ENCODE results near the gene NID1. TPM values are rescaled to one million over a fixed set of nuclear protein-coding genes. Genes with fewer than 3 reads are reported as not detected.

The NID1 gene
- total RNA-seq, 1 experiment from 2014 or later: 11.1 TPM

GRCh38 chr1:235942979-235943575 is 121.8 kb downstream of the NID1 start:
- H3K36me3 ChIP-seq (ENCODE audit: low read depth, low read length): no peaks in the 10 kb centered on the region
- H3K27ac ChIP-seq (ENCODE audit: low read length): peak overlapping the region; percentile 91
- H3K4me1 ChIP-seq (ENCODE audit: insufficient read depth, low read length): peaks cover 24% of the 10 kb centered on the region
- H3K79me2 ChIP-seq (ENCODE audit: low read length): no peaks in the 10 kb centered on the region
- ChIA-PET POLR2A (ENCODE audit: unreplicated experiment) (no interaction called here), CTCF (interaction anchor here (0.5 kb wide), 1 partner anchor 100 kb away, joined by 3 read pairs; no protein-coding TSS in a partner anchor)
- no peaks in the 10 kb centered on the region for H3K27me3 ChIP-seq (ENCODE audit: low read length)
- no peaks in the 10 kb centered on the region for H4K20me1 ChIP-seq (ENCODE audit: low read length)
- H3F3A ChIP-seq (ENCODE audit: low read length, unreplicated experiment): no peaks in the 10 kb centered on the region
- H3K4me3 ChIP-seq (ENCODE audit: low read length): no peak overlapping the region
- H3K9me2 ChIP-seq (replicated peaks; ENCODE audit: low read length): no peaks in the 10 kb centered on the region
- no peak for TF ChIP-seq EZH2 (IDR thresholded peaks at IDR 0.05; ENCODE audit: low read length, unreplicated experiment)
- TF ChIP-seq EZH2phosphoT487 (IDR thresholded peaks at IDR 0.05; ENCODE audit: borderline replicate concordance, low read length): no peak
- TF ChIP-seq CTCF (conservative IDR thresholded peaks at IDR 0.05; ENCODE audit: low read depth, low read length): no peak
- DNase-seq (peak; percentile 56), ATAC-seq (peak; percentile 35)
- no TSS peak for BruUV-seq (replicated peaks)
- H2AFZ ChIP-seq (ENCODE audit: low read length): no peak overlapping the region
- peak overlapping the region; percentile 2; the same call in 1 of the 2 replicates for H3K9ac ChIP-seq (ENCODE audit: low read length)
- intact Hi-C loops (cut with micrococcal nuclease): loop anchor here (1.0 kb wide), 1 partner anchor 26 kb away; no protein-coding TSS in a partner anchor
- H3K9me3 ChIP-seq (ENCODE audit: low read length): no peaks in the 10 kb centered on the region
- peak overlapping the region; percentile 44 for H3K4me2 ChIP-seq (ENCODE audit: low read length)

GRCh38 chr1:235942625-235942934 is 122.3 kb downstream of the NID1 start:
- H3K79me2 ChIP-seq (ENCODE audit: low read length): no peaks in the 10 kb centered on the region
- ChIA-PET POLR2A (ENCODE audit: unreplicated experiment) (no interaction called here), CTCF (no interaction called here)
- no peak for TF ChIP-seq EZH2 (IDR thresholded peaks at IDR 0.05; ENCODE audit: low read length, unreplicated experiment)
- no peaks in the 10 kb centered on the region for H3F3A ChIP-seq (ENCODE audit: low read length, unreplicated experiment)
- H3K9ac ChIP-seq (ENCODE audit: low read length): no peak overlapping the region
- no peak for DNase-seq
- H3K9me2 ChIP-seq (replicated peaks; ENCODE audit: low read length): no peaks in the 10 kb centered on the region
- intact Hi-C loops (cut with micrococcal nuclease): no loop called here
- no peak overlapping the region for H2AFZ ChIP-seq (ENCODE audit: low read length)
- peak overlapping the region; percentile 91 for H3K27ac ChIP-seq (ENCODE audit: low read length)
- H4K20me1 ChIP-seq (ENCODE audit: low read length): no peaks in the 10 kb centered on the region
- H3K36me3 ChIP-seq (ENCODE audit: low read depth, low read length): no peaks in the 10 kb centered on the region
- no peak overlapping the region for H3K4me3 ChIP-seq (ENCODE audit: low read length)
- no peaks in the 10 kb centered on the region for H3K9me3 ChIP-seq (ENCODE audit: low read length)
- no peak for ATAC-seq
- BruUV-seq (replicated peaks): no TSS peak
- H3K4me2 ChIP-seq (ENCODE audit: low read length): no peak overlapping the region
- H3K27me3 ChIP-seq (ENCODE audit: low read length): no peaks in the 10 kb centered on the region
- H3K4me1 ChIP-seq (ENCODE audit: insufficient read depth, low read length): peaks cover 24% of the 10 kb centered on the region

- H3K4me3 ChIP-seq (ENCODE audit: low read length): no peak overlapping the region
- H3K9me3 ChIP-seq (ENCODE audit: low read length): no peaks in the 10 kb centered on the region
- no peaks in the 10 kb centered on the region for H4K20me1 ChIP-seq (ENCODE audit: low read length)
- H3K79me2 ChIP-seq (ENCODE audit: low read length): no peaks in the 10 kb centered on the region
- H3K4me2 ChIP-seq (ENCODE audit: low read length): no peak overlapping the region
- no TSS peak for BruUV-seq (replicated peaks)
- ChIA-PET CTCF (no interaction called here), POLR2A (ENCODE audit: unreplicated experiment) (no interaction called here)
- no peaks in the 10 kb centered on the region for H3F3A ChIP-seq (ENCODE audit: low read length, unreplicated experiment)
- H3K27ac ChIP-seq (ENCODE audit: low read length): peak overlapping the region; percentile 91; the same call in 1 of the 2 replicates
- DNase-seq (no peak), ATAC-seq (no peak)
- no peaks in the 10 kb centered on the region for H3K36me3 ChIP-seq (ENCODE audit: low read depth, low read length)
- no peaks in the 10 kb centered on the region for H3K9me2 ChIP-seq (replicated peaks; ENCODE audit: low read length)
- H3K9ac ChIP-seq (ENCODE audit: low read length): no peak overlapping the region
- no peak overlapping the region for H2AFZ ChIP-seq (ENCODE audit: low read length)
- TF ChIP-seq CTCF (conservative IDR thresholded peaks at IDR 0.05; ENCODE audit: low read depth, low read length) (no peak), EZH2phosphoT487 (IDR thresholded peaks at IDR 0.05; ENCODE audit: borderline replicate concordance, low read length) (no peak), EZH2 (IDR thresholded peaks at IDR 0.05; ENCODE audit: low read length, unreplicated experiment) (no peak)
- peaks cover 24% of the 10 kb centered on the region for H3K4me1 ChIP-seq (ENCODE audit: insufficient read depth, low read length)
- no peaks in the 10 kb centered on the region for H3K27me3 ChIP-seq (ENCODE audit: low read length)
- intact Hi-C loops (cut with micrococcal nuclease): no loop called here
Measured at GRCh38 chr1:235941876-235942624, 122.8 kb downstream of the NID1 start.
